Ovary (tissue), 9 donors: Measurements from ENCODE around the gene MMEL1. TPM values are rescaled to one million over a fixed set of nuclear protein-coding genes. Genes with fewer than 3 reads are reported as not detected.

Source experiments
- DNase-seq, 5 donors: peaks; one replicate each; pipeline ENCODE4 v3.0.0-alpha.2; 2019 to 2020
- H3K27ac ChIP-seq, 2 donors: fragments of 200-600 bp; one replicate each; pipeline versions ENCODE4 v1.5.1 to v1.8.0; 2019 to 2022
- H3K27me3 ChIP-seq: fragments of 200-600 bp; one replicate; pipeline ENCODE4 v1.8.0; 2022
- H3K36me3 ChIP-seq: fragments of 200-600 bp; sonication (generic); one replicate; pipeline ENCODE4 v1.5.1; 2019
- H3K4me1 ChIP-seq: one replicate; pipeline ENCODE4 v1.8.1; 2013; ENCODE audit warnings: mild to moderate bottlenecking, moderate library complexity; ENCODE audit not compliant: insufficient read depth
- H3K4me3 ChIP-seq: fragments of 200-600 bp; sonication (generic); one replicate; pipeline ENCODE4 v1.5.1; 2017
- H3K9me3 ChIP-seq, 2 donors: fragments of 200-600 bp in 1 of 2; sonication (generic) in 1 of 2; one replicate each; pipeline versions ENCODE4 v1.5.1 to v1.8.1; 2013 to 2019; ENCODE audit warnings: mild to moderate bottlenecking in 1 of 2, moderate library complexity in 1 of 2
- EP300 ChIP-seq: sonication (generic); formaldehyde crosslinking; IDR thresholded peaks from one replicate; pipeline ENCODE4 v1.6.1; 2017; ENCODE audit warnings: antibody characterized with exemption
- POLR2A ChIP-seq: fragments of 450-650 bp; IDR thresholded peaks from one replicate; pipeline ENCODE4 v1.6.1; 2017; ENCODE audit warnings: antibody characterized with exemption, mild to moderate bottlenecking, moderate library complexity
- WGBS, 3 donors: extraction: QIAGEN DNeasy Blood & Tissue Kit in 1 of 3; methylation state at CpG; one replicate each; pipeline versions ENCODE4 v1.1.5 to v1.1.7; 2013 to 2017; 5-methylcytosine and 5-hydroxymethylcytosine counted together
- intact Hi-C, 4 donors: fragments of 100-400 bp; cut with DNase I; formaldehyde crosslinking; loops; one replicate each; pipeline versions ENCODE4 v1.11.0 to v1.15.1; 2022 to 2023
- polyA plus RNA-seq, 2 donors: library from polyadenylated mRNA; stranded (reverse); fragments of 200-250 nt in 1 of 2; fragments of 350-450 nt in 1 of 2; fragmentation: Illumina TruSeq in 1 of 2; extraction: RNeasy Lipid Tissue Mini Kit (QIAGEN cat#74804) in 1 of 2; gene quantifications; one replicate each; pipeline ENCODE4 v1.2.3, GENCODE V29; 2013 to 2014
- total RNA-seq, 7 donors: library from RNA; depleted of rRNA in 2 of 7; stranded (reverse); fragments of >200 nt in 2 of 7; fragmentation: NEBNext Ultra II Directional in 3 of 7; extraction: Animal tissue kit (Norgen Biotek cat#: 25700) in 3 of 7; gene quantifications; one replicate each; pipeline versions ENCODE4 v1.1.0 to v1.2.4, GENCODE V29; 2016 to 2023
- TF ChIP-seq, protein P1 (sequence below), 3 donors: fragments of 450-650 bp in 2 of 3; fragments of 200-600 bp in 1 of 3; IDR thresholded peaks; one replicate each; pipeline versions ENCODE4 v1.5.1 to v1.8.0; 2016 to 2022; ENCODE audit warnings: antibody characterized with exemption in 3 of 3, mild to moderate bottlenecking in 1 of 3
- donor health status: DM: no; HTN: no; CAD: no; lungs with moderate emphysema.
- donor health status: DM: no; HTN: no; CAD: no.
- donor health status: Bipolar disorder and iron deficiency.
- donor health status: DM: yes; HTN: yes; CAD: no.
- donor health status: DM: no; HTN: no; CAD: no.
- donor health status: DM: yes; HTN: yes; CAD: no.

The MMEL1 gene
- total and polyA plus RNA-seq, 9 donors = 0.42 to 7.9 (median 1.1) TPM; not detected in 3

DNA sequence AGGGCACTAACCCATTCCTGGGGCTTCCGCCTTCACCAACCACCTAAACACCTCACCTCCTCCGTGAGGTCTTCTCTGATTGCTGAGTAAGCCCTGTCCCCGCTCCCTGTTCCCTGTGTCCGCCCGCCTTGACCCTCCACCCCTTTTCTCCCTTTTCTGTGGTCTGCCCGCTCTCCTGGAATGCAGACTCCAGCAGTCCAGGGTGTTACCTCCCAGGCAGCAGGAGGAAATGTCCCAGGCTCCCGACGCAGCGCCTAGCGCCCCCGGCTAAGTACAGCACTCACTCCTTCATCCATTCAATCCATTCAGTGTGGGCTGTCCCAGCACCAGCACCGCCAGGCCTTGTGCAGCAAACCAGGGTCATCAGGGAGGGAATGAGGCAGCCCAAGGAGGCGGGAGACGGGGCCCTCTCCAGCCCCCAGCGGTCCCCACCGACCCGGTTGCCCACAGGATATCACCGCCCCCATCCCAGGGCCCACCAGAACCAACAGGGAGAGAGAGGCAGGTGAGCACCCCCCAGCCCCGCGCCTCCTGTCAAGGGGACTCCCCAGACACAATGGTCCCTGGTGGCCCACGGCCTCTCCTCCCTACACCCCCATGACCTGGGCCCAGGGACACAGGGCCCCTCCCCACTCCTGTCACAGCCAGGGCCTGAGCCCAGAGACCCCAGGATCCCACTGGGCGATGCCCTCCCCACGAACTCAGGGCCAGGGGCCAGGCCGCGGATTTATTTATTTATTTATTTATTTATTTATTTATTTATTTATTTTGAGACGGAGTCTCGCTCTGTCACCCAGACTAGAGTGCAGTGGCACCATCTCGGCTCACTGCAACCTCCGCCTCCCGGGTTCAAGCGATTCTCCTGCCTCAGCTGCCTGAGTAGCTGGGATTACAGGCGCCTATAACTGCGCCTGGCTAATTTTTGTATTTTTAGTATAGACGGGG lies 66.4 kb downstream of the MMEL1 start:
- no peaks in the 10 kb centered on the region for H3K9me3 ChIP-seq
- H3K27me3 ChIP-seq = no peaks in the 10 kb centered on the region
- intact Hi-C loops = no loop called here
- no peak for TF ChIP-seq EP300
- TF ChIP-seq POLR2A = no peak
- TF ChIP-seq, protein P1, sequence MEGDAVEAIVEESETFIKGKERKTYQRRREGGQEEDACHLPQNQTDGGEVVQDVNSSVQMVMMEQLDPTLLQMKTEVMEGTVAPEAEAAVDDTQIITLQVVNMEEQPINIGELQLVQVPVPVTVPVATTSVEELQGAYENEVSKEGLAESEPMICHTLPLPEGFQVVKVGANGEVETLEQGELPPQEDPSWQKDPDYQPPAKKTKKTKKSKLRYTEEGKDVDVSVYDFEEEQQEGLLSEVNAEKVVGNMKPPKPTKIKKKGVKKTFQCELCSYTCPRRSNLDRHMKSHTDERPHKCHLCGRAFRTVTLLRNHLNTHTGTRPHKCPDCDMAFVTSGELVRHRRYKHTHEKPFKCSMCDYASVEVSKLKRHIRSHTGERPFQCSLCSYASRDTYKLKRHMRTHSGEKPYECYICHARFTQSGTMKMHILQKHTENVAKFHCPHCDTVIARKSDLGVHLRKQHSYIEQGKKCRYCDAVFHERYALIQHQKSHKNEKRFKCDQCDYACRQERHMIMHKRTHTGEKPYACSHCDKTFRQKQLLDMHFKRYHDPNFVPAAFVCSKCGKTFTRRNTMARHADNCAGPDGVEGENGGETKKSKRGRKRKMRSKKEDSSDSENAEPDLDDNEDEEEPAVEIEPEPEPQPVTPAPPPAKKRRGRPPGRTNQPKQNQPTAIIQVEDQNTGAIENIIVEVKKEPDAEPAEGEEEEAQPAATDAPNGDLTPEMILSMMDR (IDR thresholded peaks at IDR 0.05) = no peak
- H3K4me1 ChIP-seq = no peaks in the 10 kb centered on the region
- no peak overlapping the region for H3K4me3 ChIP-seq
- no peaks in the 10 kb centered on the region for H3K36me3 ChIP-seq
- no peak overlapping the region for H3K27ac ChIP-seq
- WGBS, 3 donors = 61 to 73% (median 64%) methylated on average over 34 of the region's 34 CpGs
- DNase-seq = peak in 3 of 5 donors; percentile 6 to 37 (median 14)

DNA sequence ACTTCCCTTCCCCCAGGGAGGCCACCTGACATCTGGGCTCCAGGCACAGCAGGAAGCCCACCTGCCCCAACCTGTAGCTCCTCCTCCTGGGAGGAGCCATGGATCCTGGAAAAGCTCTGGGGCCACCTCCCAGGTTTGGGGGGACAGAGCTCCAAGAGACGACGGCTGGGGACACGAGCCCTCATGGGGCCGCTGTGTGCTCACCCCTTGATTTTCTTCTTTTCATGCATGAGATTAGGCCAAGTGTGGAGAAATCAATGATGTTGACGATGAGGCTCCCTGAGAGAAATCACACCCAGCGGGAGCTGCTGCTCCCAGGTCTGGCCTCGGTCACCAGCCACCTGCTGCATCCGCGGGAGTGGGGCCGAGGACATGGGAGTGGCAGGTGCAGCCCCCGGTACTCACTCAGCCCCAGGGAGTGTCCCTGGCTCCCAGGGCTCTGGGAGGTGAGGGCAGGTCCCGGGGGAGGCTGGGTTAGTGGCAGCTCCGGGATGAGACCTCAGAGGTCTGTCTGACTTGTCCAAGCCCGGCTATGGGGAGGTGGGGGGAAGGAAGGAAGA lies 67.9 kb downstream of the MMEL1 start:
- 25 to 39% (median 33%) methylated on average over 14 of the region's 14 CpGs for WGBS, 3 donors
- Histone ChIP-seq H3K4me3 (no peak overlapping the region), H3K27me3 (no peaks in the 10 kb centered on the region), H3K4me1 (no peaks in the 10 kb centered on the region), H3K36me3 (no peaks in the 10 kb centered on the region), H3K9me3 (no peaks in the 10 kb centered on the region), H3K27ac (no peak overlapping the region)
- TF ChIP-seq EP300 (no peak), POLR2A (no peak)
- TF ChIP-seq, protein P1 (IDR thresholded peaks at IDR 0.05) = no peak
- DNase-seq = peak in 1 of 5 donors; percentile 34
- intact Hi-C loops = no loop called here

GRCh38 chr1:2564006-2564814 lies 68.6 kb downstream of the MMEL1 start:
- DNase-seq = peak in 1 of 5 donors; percentile 36
- WGBS, 3 donors = 65 to 80% (median 70%) methylated on average over 19 to 20 of the region's 20 CpGs
- no peaks in the 10 kb centered on the region for H3K27me3 ChIP-seq
- H3K4me1 ChIP-seq = no peaks in the 10 kb centered on the region
- H3K27ac ChIP-seq = no peak overlapping the region
- intact Hi-C loops = no loop called here
- no peaks in the 10 kb centered on the region for H3K9me3 ChIP-seq
- H3K36me3 ChIP-seq = no peaks in the 10 kb centered on the region
- no peak for TF ChIP-seq EP300
- H3K4me3 ChIP-seq = no peak overlapping the region

GRCh38 chr1:2563205-2563604 lies 69.6 kb downstream of the MMEL1 start:
- intact Hi-C loops = no loop called here
- Histone ChIP-seq H3K27me3 (no peaks in the 10 kb centered on the region), H3K36me3 (no peaks in the 10 kb centered on the region), H3K27ac (no peak overlapping the region), H3K9me3 (no peaks in the 10 kb centered on the region), H3K4me3 (no peak overlapping the region), H3K4me1 (no peaks in the 10 kb centered on the region)
- no peak for DNase-seq
- TF ChIP-seq POLR2A (no peak), EP300 (no peak)
- TF ChIP-seq, protein P1 (IDR thresholded peaks at IDR 0.05) = no peak
- 78 to 86% (median 83%) methylated on average over 10 to 18 of the region's 18 CpGs for WGBS, 3 donors
